Measurements from ENCODE around the gene ALPI.

The ALPI gene

DNA sequence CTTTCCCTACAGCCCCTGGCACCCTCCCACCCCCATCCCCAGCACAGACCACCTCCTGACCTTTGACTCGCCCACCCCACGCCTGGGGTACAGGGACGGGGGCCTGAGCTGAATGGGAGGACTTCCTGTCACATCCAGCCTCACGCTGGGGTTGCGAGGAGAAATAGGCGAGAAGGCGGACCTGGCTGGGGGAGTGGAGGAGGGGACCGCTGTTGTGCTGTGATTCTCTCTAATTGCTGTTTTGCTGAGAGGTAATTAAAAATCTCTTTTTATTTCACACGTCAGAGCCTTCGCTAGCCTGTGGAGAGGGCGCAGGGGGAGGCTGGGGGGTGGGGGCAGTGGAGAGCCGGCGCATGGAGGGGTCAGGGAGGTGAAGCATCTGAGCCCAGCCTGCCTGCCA, 41.4 kb downstream of the ALPI start:
- no peak for DNase-seq (ENCODE audit: low read depth in 2 of 2)

- DNase-seq (ENCODE audit: low read depth in 2 of 2) = no peak
Observed at GRCh38 chr2:232498452-232498851, 42.5 kb downstream of the ALPI start.

GRCh38 chr2:232501331-232501771, 45.4 kb downstream of the ALPI start:
- DNase-seq (ENCODE audit: low read depth in 2 of 2) = no peak

GRCh38 chr2:232501794-232502390, 45.9 kb downstream of the ALPI start:
- no peak for DNase-seq (ENCODE audit: low read depth in 2 of 2)

- DNase-seq (ENCODE audit: low read depth in 2 of 2) = no peak
Observed at GRCh38 chr2:232502511-232502910, 46.6 kb downstream of the ALPI start.

GRCh38 chr2:232502911-232503808, 47.2 kb downstream of the ALPI start:
- no peak for DNase-seq (ENCODE audit: low read depth in 2 of 2)

DNA sequence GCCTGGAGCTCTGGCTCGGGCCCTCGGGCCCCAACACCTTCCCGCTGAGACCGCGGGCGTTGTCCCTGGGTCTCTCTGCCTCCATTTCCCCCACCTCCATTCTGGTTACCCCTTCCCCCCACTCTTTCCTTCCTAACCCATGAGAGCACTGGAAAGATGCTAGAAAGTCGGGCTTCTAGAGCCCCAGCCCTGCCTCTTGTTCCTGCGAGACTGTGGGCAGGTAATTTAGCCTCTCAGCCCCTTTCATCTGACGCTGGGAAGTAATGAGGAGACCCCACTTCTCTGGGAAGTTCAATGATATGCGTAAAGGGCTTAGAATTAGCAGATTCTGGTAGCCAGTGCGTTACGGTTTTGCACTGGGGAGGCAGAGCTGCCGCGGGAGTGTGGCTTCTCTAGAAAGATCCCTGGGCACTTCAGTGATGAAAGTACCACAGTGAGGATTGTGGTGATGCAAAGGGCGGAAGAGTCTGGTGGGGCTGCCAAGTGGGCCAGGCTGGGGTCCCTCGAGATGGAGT, 47.9 kb downstream of the ALPI start:
- DNase-seq (ENCODE audit: low read depth in 2 of 2) = no peak

DNA sequence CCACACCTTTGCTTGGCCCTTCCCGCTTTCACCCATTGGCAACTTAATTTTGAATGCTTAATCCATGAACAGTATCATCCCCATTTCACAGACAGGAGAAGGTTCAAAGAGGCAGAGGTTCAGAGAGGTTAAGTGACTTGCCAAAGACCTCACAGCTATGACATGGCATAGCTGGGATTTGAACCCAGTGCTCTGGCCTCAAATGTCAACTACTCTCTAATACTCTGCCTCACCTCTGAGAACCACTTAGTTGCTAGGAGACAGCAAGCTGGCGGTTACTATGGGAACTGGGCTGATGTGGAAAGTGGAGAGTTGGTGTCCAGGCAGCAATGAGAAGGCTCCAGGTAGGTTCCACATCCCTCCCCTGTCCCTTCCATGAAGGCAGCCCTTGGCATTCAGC, 48.5 kb downstream of the ALPI start:
- no peak for DNase-seq (ENCODE audit: low read depth in 2 of 2)

- no peak for DNase-seq (ENCODE audit: low read depth in 2 of 2)
Observed at GRCh38 chr2:232505856-232506255, 49.9 kb downstream of the ALPI start.

GRCh38 chr2:232506709-232507108, 50.8 kb downstream of the ALPI start:
- DNase-seq (ENCODE audit: low read depth in 2 of 2) = no peak

GRCh38 chr2:232508251-232508650, 52.3 kb downstream of the ALPI start:
- DNase-seq (ENCODE audit: low read depth in 2 of 2) = no peak
